HEK293T (cell line): Measurements from ENCODE around the gene FFAR2.

Experiments
- ARNT ChIP-seq: fragments of 450-650 bp; IDR thresholded peaks from 2 replicates; pipeline ENCODE4 v1.6.1; 2017; ENCODE audit warnings: mild to moderate bottlenecking
- BHLHE40 ChIP-seq: fragments of 450-650 bp; IDR thresholded peaks from 2 replicates; pipeline ENCODE4 v1.6.1; 2016; ENCODE audit warnings: mild to moderate bottlenecking, moderate library complexity, borderline replicate concordance
- CTBP1 ChIP-seq: fragments of 450-650 bp; IDR thresholded peaks from 2 replicates; pipeline ENCODE4 v1.6.1; 2016; ENCODE audit warnings: borderline replicate concordance
- FOXA1 ChIP-seq: fragments of 450-650 bp; IDR thresholded peaks from 2 replicates; pipeline ENCODE4 v1.6.1; 2016; ENCODE audit warnings: mild to moderate bottlenecking
- FOXK2 ChIP-seq: fragments of 450-650 bp; IDR thresholded peaks from 2 replicates; pipeline ENCODE4 v1.6.1; 2016; ENCODE audit warnings: mild to moderate bottlenecking
- FOXM1 ChIP-seq: fragments of 450-650 bp; IDR thresholded peaks from 2 replicates; pipeline ENCODE4 v1.6.1; 2017; ENCODE audit warnings: mild to moderate bottlenecking, borderline replicate concordance
- HDGF ChIP-seq: fragments of 450-650 bp; IDR thresholded peaks from 2 replicates; pipeline ENCODE4 v1.6.1; 2017; ENCODE audit warnings: antibody characterized with exemption, borderline replicate concordance
- SP1 ChIP-seq: fragments of 450-650 bp; IDR thresholded peaks from 2 replicates; pipeline ENCODE4 v1.6.1; 2017
- SUZ12 ChIP-seq: fragments of 450-650 bp; IDR thresholded peaks from 2 replicates; pipeline ENCODE4 v1.6.1; 2016; ENCODE audit warnings: mild to moderate bottlenecking

GRCh38 chr19:35431145-35431807, 16.8 kb upstream of the FFAR2 start:
- no peak for TF ChIP-seq BHLHE40
- no peak for TF ChIP-seq HDGF
- TF ChIP-seq FOXM1, result no peak
- TF ChIP-seq CTBP1, result no peak
- TF ChIP-seq SUZ12, result no peak
- TF ChIP-seq SP1, result no peak
- TF ChIP-seq FOXA1, result no peak
- TF ChIP-seq ARNT, result no peak
- TF ChIP-seq FOXK2, result no peak
